ENCODE results near the gene SLC31A2.

The SLC31A2 gene

DNA sequence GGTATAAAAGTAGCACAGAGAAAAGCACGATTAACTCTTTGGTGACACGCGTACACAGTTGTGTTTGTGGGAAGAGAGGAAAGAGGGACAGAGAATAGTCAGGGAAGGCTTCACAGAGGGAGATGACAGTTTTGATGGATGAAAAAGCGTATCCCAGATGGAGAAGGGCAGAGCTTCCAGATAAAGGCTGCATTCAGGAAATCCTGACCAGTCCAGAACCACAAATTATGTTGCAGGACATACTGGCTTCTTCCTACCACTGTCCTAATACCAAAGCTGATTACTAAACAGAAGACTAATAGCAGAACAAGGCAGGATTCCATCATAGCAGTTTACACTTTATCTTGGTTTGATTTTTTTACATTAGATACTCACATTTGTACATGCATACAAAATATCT, 34.5 kb downstream of the SLC31A2 start:
- H3K4me3 ChIP-seq (ENCODE audit: extremely low read depth, insufficient read depth, low read length, poor library complexity, severe bottlenecking), result no peak overlapping the region
- H3K9me3 ChIP-seq (ENCODE audit: control insufficient read depth, low read length), result no peaks in the 10 kb centered on the region
- H3K4me1 ChIP-seq (ENCODE audit: control insufficient read depth, insufficient read depth, low read length, poor library complexity, severe bottlenecking), result peaks cover 19% of the 10 kb centered on the region
- H3K27ac ChIP-seq (ENCODE audit: low read depth, low read length, severe bottlenecking), result no peak overlapping the region
- H3K36me3 ChIP-seq (ENCODE audit: control insufficient read depth, insufficient read depth, low read length), result peaks cover 73% of the 10 kb centered on the region
- 91 to 98% methylated on average over 3 to 4 of the region's 4 CpGs for WGBS, 2 experiments (ENCODE audit: insufficient coverage in 2 of 2)

DNA sequence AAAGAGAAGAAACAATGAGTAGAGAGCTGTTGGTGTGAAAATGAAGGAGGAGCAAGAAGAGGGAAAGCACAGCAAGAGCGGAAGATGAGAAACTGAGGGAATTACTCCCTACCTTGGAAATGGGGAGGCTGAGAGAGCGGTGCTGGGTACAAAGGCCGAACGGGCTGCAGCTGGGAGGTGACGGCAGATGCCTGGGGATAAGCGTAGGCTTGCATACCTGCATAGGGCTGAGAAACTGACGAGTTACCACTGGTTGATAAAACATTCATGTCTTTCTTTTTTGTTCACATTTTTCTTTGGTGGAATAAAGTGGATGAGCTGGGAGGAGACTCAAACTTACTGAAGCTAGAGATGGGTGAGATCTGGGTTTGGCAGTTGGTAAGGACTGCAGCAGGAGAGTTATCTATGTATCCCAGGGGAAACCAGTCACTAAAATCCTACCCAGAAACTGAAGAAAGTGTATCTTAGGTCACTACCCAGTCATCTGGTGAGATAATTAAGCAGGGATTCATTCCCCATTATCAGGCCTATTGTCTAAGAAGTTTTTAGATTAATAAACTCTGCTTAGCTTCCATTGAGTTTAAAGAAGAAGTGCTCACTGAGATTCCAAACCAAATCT, 35.4 kb downstream of the SLC31A2 start:
- Histone ChIP-seq H3K9me3 (ENCODE audit: control insufficient read depth, low read length) (no peaks in the 10 kb centered on the region), H3K4me3 (ENCODE audit: extremely low read depth, insufficient read depth, low read length, poor library complexity, severe bottlenecking) (no peak overlapping the region), H3K27ac (ENCODE audit: low read depth, low read length, severe bottlenecking) (no peak overlapping the region), H3K36me3 (ENCODE audit: control insufficient read depth, insufficient read depth, low read length) (peaks cover 73% of the 10 kb centered on the region), H3K4me1 (ENCODE audit: control insufficient read depth, insufficient read depth, low read length, poor library complexity, severe bottlenecking) (peaks cover 19% of the 10 kb centered on the region)
- 93 to 97% methylated on average over 5 to 7 of the region's 7 CpGs for WGBS, 2 experiments (ENCODE audit: insufficient coverage in 2 of 2)

DNA sequence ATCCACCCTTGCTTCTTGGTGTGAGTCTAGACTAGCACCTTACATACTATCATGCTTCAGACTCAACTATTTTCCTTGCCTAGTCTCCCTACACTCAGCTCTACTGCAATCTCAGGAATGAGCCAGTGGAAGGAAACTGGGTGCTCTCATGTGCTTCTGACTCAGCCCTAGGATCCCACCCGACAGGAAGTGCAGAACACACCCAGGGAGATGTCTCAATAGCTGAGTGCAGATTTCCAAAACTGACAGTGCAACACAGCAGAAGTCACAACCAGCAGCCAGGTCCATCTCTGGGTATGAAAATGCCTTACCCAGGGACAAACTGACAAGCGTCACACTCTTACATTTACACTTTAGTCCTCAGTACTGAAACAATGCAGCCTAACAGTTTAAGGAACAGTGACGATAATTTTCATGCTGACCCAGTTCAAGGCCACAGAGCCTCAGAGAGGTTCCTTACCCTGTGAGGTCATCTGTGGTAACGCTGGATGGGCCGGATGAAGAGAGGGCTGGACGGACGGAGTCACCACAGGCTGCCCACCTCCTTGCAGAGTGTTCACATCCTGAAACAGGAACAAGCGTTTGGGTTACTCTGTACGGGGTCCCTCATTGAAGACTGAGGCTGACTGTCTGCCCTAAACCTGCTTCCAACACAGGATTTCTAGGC, 37.3 kb downstream of the SLC31A2 start:
- peaks cover 63% of the 10 kb centered on the region for H3K36me3 ChIP-seq (ENCODE audit: control insufficient read depth, insufficient read depth, low read length)
- H3K4me3 ChIP-seq (ENCODE audit: extremely low read depth, insufficient read depth, low read length, poor library complexity, severe bottlenecking), result no peak overlapping the region
- 94 to 95% methylated on average over 8 to 9 of the region's 9 CpGs for WGBS, 2 experiments (ENCODE audit: insufficient coverage in 2 of 2)
- peak overlapping the region; percentile 23 for H3K27ac ChIP-seq (ENCODE audit: low read depth, low read length, severe bottlenecking)
- H3K4me1 ChIP-seq (ENCODE audit: control insufficient read depth, insufficient read depth, low read length, poor library complexity, severe bottlenecking), result peaks cover 19% of the 10 kb centered on the region
- H3K9me3 ChIP-seq (ENCODE audit: control insufficient read depth, low read length), result no peaks in the 10 kb centered on the region

DNA sequence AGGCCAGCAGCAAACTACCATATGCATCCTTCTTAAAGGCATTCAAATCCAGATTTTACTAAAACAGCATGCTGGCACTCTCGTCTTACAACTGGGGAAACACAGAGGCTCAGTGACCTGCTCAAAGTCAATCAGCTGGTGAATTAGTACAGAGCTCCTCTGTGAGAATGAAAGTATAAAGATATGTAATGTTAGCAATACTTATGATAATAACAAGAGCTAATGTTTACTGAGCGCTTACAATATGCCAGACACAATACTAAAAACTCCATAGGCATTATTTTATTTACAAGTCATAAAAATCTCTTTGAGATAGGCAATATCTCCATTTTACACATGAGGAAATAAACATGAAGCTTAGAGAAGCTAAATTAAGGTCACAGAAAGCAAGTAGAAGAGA, 41.6 kb downstream of the SLC31A2 start:
- WGBS, 2 experiments (ENCODE audit: insufficient coverage in 2 of 2), result 100% methylated on average over 1 of the region's 2 CpGs; no CpG with 5 or more reads in 1 of the 2 experiments
- Histone ChIP-seq H3K36me3 (ENCODE audit: control insufficient read depth, insufficient read depth, low read length) (peaks cover 45% of the 10 kb centered on the region), H3K27ac (ENCODE audit: low read depth, low read length, severe bottlenecking) (no peak overlapping the region), H3K4me3 (ENCODE audit: extremely low read depth, insufficient read depth, low read length, poor library complexity, severe bottlenecking) (no peak overlapping the region), H3K9me3 (ENCODE audit: control insufficient read depth, low read length) (no peaks in the 10 kb centered on the region), H3K4me1 (ENCODE audit: control insufficient read depth, insufficient read depth, low read length, poor library complexity, severe bottlenecking) (peaks cover 16% of the 10 kb centered on the region)

DNA sequence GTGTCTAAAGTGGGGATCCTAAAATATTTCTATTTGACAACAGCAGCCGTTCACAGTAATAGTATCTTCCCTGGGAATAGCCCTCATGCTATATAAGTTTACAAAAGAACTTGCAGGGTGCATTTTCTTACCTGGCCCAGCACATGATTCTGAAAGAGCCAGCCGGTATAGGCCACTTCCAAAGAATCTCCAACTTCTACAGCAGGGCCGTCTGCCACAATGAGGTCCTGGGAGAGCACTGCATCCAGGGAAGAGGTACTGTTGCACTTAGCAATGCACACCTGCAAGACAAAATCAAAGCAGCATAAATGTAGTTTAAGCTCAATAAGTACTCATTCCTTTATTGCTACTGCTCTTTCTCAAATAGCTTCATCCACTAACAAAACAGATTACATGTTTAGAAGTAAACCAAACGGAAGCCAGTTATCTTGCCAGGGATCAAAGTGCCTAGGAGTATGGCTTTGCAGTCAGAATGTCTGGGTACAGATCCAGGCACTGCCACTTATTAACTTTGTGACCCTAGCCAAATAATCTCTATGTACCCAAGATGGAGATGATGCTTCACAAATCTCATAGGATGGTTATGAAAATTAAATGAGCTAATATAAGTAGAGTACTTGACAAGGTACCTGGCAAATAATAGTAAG, 49.0 kb downstream of the SLC31A2 start:
- 92 to 94% methylated on average over 2 to 4 of the region's 4 CpGs for WGBS, 2 experiments (ENCODE audit: insufficient coverage in 2 of 2)
- no peaks in the 10 kb centered on the region for H3K4me1 ChIP-seq (ENCODE audit: control insufficient read depth, insufficient read depth, low read length, poor library complexity, severe bottlenecking)
- no peaks in the 10 kb centered on the region for H3K9me3 ChIP-seq (ENCODE audit: control insufficient read depth, low read length)
- H3K36me3 ChIP-seq (ENCODE audit: control insufficient read depth, insufficient read depth, low read length), result peaks cover 69% of the 10 kb centered on the region
- no peak overlapping the region for H3K4me3 ChIP-seq (ENCODE audit: extremely low read depth, insufficient read depth, low read length, poor library complexity, severe bottlenecking)
- H3K27ac ChIP-seq (ENCODE audit: low read depth, low read length, severe bottlenecking), result no peak overlapping the region

DNA sequence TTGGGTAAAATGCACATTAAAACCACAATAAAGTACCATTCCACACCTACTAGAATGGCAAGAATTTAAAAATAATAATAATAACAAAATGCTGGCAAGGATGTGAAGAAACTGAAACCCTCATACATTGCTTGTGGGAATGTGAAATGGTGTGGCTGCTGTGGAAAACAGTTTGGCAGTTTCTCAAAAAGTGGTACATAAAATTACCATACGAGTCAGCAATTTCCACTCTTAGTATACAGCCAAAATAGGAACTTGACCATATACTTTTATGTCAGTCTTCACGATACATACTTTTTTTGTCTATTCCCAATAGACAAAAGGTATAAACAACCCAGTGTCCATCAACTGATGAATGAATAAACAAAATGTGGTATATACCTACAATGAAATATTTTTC, 54.6 kb downstream of the SLC31A2 start:
- no peaks in the 10 kb centered on the region for H3K9me3 ChIP-seq (ENCODE audit: control insufficient read depth, low read length)
- no peaks in the 10 kb centered on the region for H3K4me1 ChIP-seq (ENCODE audit: control insufficient read depth, insufficient read depth, low read length, poor library complexity, severe bottlenecking)
- no peak overlapping the region for H3K4me3 ChIP-seq (ENCODE audit: extremely low read depth, insufficient read depth, low read length, poor library complexity, severe bottlenecking)
- no peak overlapping the region for H3K27ac ChIP-seq (ENCODE audit: low read depth, low read length, severe bottlenecking)
- WGBS, 2 experiments (ENCODE audit: insufficient coverage in 2 of 2), result 100% methylated on average over 1 of the region's 2 CpGs; no CpG with 5 or more reads in 1 of the 2 experiments
- H3K36me3 ChIP-seq (ENCODE audit: control insufficient read depth, insufficient read depth, low read length), result peaks cover 74% of the 10 kb centered on the region

DNA sequence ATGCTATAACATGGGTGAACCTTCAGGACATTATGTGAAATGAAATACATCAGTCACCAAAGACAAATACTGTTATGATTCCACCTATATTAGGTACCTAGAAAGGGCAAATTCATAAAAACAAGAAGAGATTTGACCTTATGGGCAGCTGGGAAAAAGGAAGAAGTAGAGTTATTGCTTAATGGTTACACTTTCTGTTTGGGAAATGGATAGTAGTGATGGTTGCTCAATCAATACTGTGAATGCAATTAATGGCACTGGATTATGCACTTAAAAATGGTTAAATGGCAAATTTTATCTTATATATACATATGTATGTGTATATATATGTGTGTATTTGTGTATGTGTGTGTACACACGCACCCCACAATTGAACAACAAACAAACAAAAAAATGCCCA, 55.1 kb downstream of the SLC31A2 start:
- H3K9me3 ChIP-seq (ENCODE audit: control insufficient read depth, low read length), result no peaks in the 10 kb centered on the region
- H3K27ac ChIP-seq (ENCODE audit: low read depth, low read length, severe bottlenecking), result no peak overlapping the region
- no CpG with 5 or more reads among the region's 1 CpG for WGBS, 2 experiments (ENCODE audit: insufficient coverage in 2 of 2)
- H3K36me3 ChIP-seq (ENCODE audit: control insufficient read depth, insufficient read depth, low read length), result peaks cover 78% of the 10 kb centered on the region
- no peaks in the 10 kb centered on the region for H3K4me1 ChIP-seq (ENCODE audit: control insufficient read depth, insufficient read depth, low read length, poor library complexity, severe bottlenecking)
- H3K4me3 ChIP-seq (ENCODE audit: extremely low read depth, insufficient read depth, low read length, poor library complexity, severe bottlenecking), result no peak overlapping the region

DNA sequence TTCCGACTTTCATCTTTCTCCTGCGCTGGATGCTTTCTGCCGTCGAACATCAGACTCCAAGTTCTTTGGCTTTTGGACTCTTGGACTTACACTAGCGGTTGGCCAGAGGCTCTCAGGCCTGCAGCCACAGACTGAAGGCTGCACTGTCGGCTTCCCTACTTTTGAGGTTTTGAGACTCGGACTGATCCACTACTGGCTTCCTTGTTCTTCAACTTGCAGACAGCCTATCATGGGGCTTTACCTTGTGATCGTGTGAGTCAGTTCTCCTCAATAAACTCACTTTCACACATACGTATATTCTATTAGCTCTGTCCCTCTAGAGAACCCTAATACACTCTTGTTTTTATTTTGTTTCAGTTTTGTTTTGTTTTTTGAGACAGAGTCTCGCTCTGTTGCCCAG, 60.0 kb downstream of the SLC31A2 start:
- H3K9me3 ChIP-seq (ENCODE audit: control insufficient read depth, low read length), result no peaks in the 10 kb centered on the region
- 97% methylated on average over 8 of the region's 10 CpGs for WGBS, 2 experiments (ENCODE audit: insufficient coverage in 2 of 2)
- no peak overlapping the region for H3K27ac ChIP-seq (ENCODE audit: low read depth, low read length, severe bottlenecking)
- H3K4me1 ChIP-seq (ENCODE audit: control insufficient read depth, insufficient read depth, low read length, poor library complexity, severe bottlenecking), result no peaks in the 10 kb centered on the region
- no peak overlapping the region for H3K4me3 ChIP-seq (ENCODE audit: extremely low read depth, insufficient read depth, low read length, poor library complexity, severe bottlenecking)
- H3K36me3 ChIP-seq (ENCODE audit: control insufficient read depth, insufficient read depth, low read length), result peaks cover 63% of the 10 kb centered on the region

Data from mesodermal cell (in vitro differentiated cells).